Thyroid gland (tissue), 4 donors: Measurements from ENCODE around the gene NPHP4. TPM values are rescaled to one million over a fixed set of nuclear protein-coding genes. Genes with fewer than 3 reads are reported as not detected.

Experiments
- DNase-seq, 2 donors: peaks; one replicate each; pipeline ENCODE4 v3.0.0-alpha.2; 2019
- H3K27ac ChIP-seq, 3 donors: fragments of 200-600 bp; sonication (generic); 1 replicate in 2 of 3; 2 replicates in 1 of 3; pipeline ENCODE4 v1.5.1; 2016 to 2019; ENCODE audit warnings: mild to moderate bottlenecking in 1 of 3, moderate library complexity in 1 of 3
- H3K27me3 ChIP-seq: fragments of 200-600 bp; sonication (generic); one replicate; pipeline ENCODE4 v1.5.1; 2019
- H3K36me3 ChIP-seq, 2 donors: fragments of 200-600 bp; sonication (generic); one replicate each; pipeline ENCODE4 v1.5.1; 2016 to 2019
- H3K4me1 ChIP-seq, 2 donors: fragments of 200-600 bp; sonication (generic); one replicate each; pipeline ENCODE4 v1.5.1; 2017 to 2019
- H3K4me3 ChIP-seq, 3 donors: fragments of 200-600 bp; sonication (generic); replicated peaks in 1 of 3; 1 replicate in 2 of 3; 2 replicates in 1 of 3; pipeline ENCODE4 v1.5.1; 2016; ENCODE audit warnings: mild to moderate bottlenecking in 1 of 3
- H3K9me3 ChIP-seq: fragments of 200-600 bp; sonication (generic); one replicate; pipeline ENCODE4 v1.5.1; 2017
- CTCF ChIP-seq, 6 experiments: fragments of 200-600 bp in 3 of 6; fragments of 450-650 bp in 3 of 6; sonication (generic) in 3 of 6; IDR thresholded peaks; one replicate each; pipeline ENCODE4 v1.5.1; 2016 to 2019; ENCODE audit warnings: antibody characterized with exemption in 6 of 6, mild to moderate bottlenecking in 2 of 6, inconsistent platforms in 1 of 6, moderate library complexity in 1 of 6
- POLR2A ChIP-seq, 2 donors: fragments of 450-650 bp; IDR thresholded peaks; one replicate each; pipeline ENCODE4 v1.6.1; 2017; ENCODE audit warnings: antibody characterized with exemption in 2 of 2, mild to moderate bottlenecking in 2 of 2, moderate library complexity in 1 of 2
- WGBS, 2 donors: methylation state at CpG; one replicate each; pipeline ENCODE4 v1.1.5; 2017; 5-methylcytosine and 5-hydroxymethylcytosine counted together
- intact Hi-C: fragments of 100-400 bp; cut with DNase I; formaldehyde crosslinking; loops from one replicate; pipeline ENCODE4 v1.15.1; 2023
- total RNA-seq, 4 donors: library from RNA; depleted of rRNA; stranded (reverse); fragments of >200 nt; gene quantifications; one replicate each; pipeline ENCODE4 v1.2.3, GENCODE V29; 2016

The NPHP4 gene
- total RNA-seq, 4 donors from 2014 or later: 24.3 to 48.3 (median 30.4) TPM

- intact Hi-C loops: no loop called here
- H3K27ac ChIP-seq: no peak overlapping the region
- no peak for TF ChIP-seq POLR2A (IDR thresholded peaks at IDR 0.05)
- no peak for TF ChIP-seq CTCF (IDR thresholded peaks at IDR 0.05)
- WGBS, 2 donors: 54 to 74% methylated on average over 7 of the region's 7 CpGs
- no peaks in the 10 kb centered on the region for H3K4me1 ChIP-seq
- no peak overlapping the region for H3K4me3 ChIP-seq
- H3K36me3 ChIP-seq: no peaks in the 10 kb centered on the region
- H3K9me3 ChIP-seq: no peaks in the 10 kb centered on the region
- H3K27me3 ChIP-seq: no peaks in the 10 kb centered on the region
- no peak for DNase-seq
These were observed 46.4 kb upstream of the NPHP4 start for GRCh38 chr1:6038603-6039002.

- Histone ChIP-seq H3K9me3 (no peaks in the 10 kb centered on the region), H3K36me3 (no peaks in the 10 kb centered on the region), H3K4me1 (no peaks in the 10 kb centered on the region), H3K27me3 (no peaks in the 10 kb centered on the region), H3K27ac (no peak overlapping the region), H3K4me3 (no peak overlapping the region)
- intact Hi-C loops: no loop called here
- DNase-seq: no peak
- 43 to 49% methylated on average over 8 to 9 of the region's 9 CpGs for WGBS, 2 donors
- TF ChIP-seq POLR2A (IDR thresholded peaks at IDR 0.05) (no peak), CTCF (IDR thresholded peaks at IDR 0.05) (no peak)
These were observed 45.1 kb upstream of the NPHP4 start for GRCh38 chr1:6037338-6037762.

GRCh38 chr1:6035719-6036118 is 43.5 kb upstream of the NPHP4 start:
- no peak for DNase-seq
- TF ChIP-seq POLR2A (IDR thresholded peaks at IDR 0.05): no peak
- H3K4me3 ChIP-seq: no peak overlapping the region
- intact Hi-C loops: no loop called here
- H3K4me1 ChIP-seq: no peaks in the 10 kb centered on the region
- H3K36me3 ChIP-seq: no peaks in the 10 kb centered on the region
- H3K9me3 ChIP-seq: no peaks in the 10 kb centered on the region
- H3K27ac ChIP-seq: no peak overlapping the region
- 74 to 82% methylated on average over 12 of the region's 12 CpGs for WGBS, 2 donors
- H3K27me3 ChIP-seq: no peaks in the 10 kb centered on the region

- no peak for TF ChIP-seq CTCF (IDR thresholded peaks at IDR 0.05)
- TF ChIP-seq POLR2A (IDR thresholded peaks at IDR 0.05): no peak
- H3K27ac ChIP-seq: no peak overlapping the region
- intact Hi-C loops: no loop called here
- no peaks in the 10 kb centered on the region for H3K9me3 ChIP-seq
- H3K4me1 ChIP-seq: no peaks in the 10 kb centered on the region
- no peaks in the 10 kb centered on the region for H3K27me3 ChIP-seq
- no peaks in the 10 kb centered on the region for H3K36me3 ChIP-seq
- H3K4me3 ChIP-seq: no peak overlapping the region
- 74 to 75% methylated on average over 15 of the region's 15 CpGs for whole genome bisulfite sequencing, 2 donors
- DNase-seq: no peak
These were observed 43.1 kb upstream of the NPHP4 start for GRCh38 chr1:6035303-6035702.

- H3K4me3 ChIP-seq: no peak overlapping the region
- H3K4me1 ChIP-seq: no peaks in the 10 kb centered on the region
- no peaks in the 10 kb centered on the region for H3K27me3 ChIP-seq
- WGBS, 2 donors: 68 to 72% methylated on average over 10 of the region's 10 CpGs
- no peaks in the 10 kb centered on the region for H3K9me3 ChIP-seq
- no peaks in the 10 kb centered on the region for H3K36me3 ChIP-seq
- no peak overlapping the region for H3K27ac ChIP-seq
- no peak for TF ChIP-seq POLR2A (IDR thresholded peaks at IDR 0.05)
- TF ChIP-seq CTCF (IDR thresholded peaks at IDR 0.05): no peak
- no peak for DNase-seq
- intact Hi-C loops: no loop called here
These were observed 42.5 kb upstream of the NPHP4 start for GRCh38 chr1:6034750-6035096.
